Measurements from ENCODE around the gene RPS6KL1.

DNA sequence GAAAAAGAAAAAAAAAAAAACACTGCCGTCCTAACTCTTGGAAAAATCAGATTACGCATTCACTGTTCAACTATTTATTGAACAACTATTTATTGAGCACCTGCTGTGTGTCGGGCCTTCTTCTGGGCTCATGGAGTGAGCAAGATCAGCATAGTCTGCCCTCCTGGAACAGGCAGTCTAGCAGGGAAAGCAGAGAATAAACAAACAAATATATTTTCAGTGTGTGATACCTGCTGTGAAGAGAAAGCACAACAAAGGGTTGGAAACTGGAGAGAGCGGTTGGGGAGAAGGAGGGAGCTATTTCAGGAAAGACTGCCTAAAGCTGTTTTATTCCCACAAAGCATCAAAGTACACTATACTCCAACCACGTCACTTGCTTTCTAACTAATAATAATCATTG lies 57.9 kb downstream of the RPS6KL1 start:
- no peak for TF ChIP-seq EP300 (IDR thresholded peaks at IDR 0.05)
- TF ChIP-seq, protein P1, sequence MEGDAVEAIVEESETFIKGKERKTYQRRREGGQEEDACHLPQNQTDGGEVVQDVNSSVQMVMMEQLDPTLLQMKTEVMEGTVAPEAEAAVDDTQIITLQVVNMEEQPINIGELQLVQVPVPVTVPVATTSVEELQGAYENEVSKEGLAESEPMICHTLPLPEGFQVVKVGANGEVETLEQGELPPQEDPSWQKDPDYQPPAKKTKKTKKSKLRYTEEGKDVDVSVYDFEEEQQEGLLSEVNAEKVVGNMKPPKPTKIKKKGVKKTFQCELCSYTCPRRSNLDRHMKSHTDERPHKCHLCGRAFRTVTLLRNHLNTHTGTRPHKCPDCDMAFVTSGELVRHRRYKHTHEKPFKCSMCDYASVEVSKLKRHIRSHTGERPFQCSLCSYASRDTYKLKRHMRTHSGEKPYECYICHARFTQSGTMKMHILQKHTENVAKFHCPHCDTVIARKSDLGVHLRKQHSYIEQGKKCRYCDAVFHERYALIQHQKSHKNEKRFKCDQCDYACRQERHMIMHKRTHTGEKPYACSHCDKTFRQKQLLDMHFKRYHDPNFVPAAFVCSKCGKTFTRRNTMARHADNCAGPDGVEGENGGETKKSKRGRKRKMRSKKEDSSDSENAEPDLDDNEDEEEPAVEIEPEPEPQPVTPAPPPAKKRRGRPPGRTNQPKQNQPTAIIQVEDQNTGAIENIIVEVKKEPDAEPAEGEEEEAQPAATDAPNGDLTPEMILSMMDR (IDR thresholded peaks at IDR 0.05): no peak
- no peak for TF ChIP-seq POLR2A (IDR thresholded peaks at IDR 0.05)

Measured in suprapubic skin (tissue), 3 donors.